Peyer's patch (tissue), 4 donors: ENCODE results near the gene SGPL1.

Experiments used
- CTCF ChIP-seq, 6 experiments: fragments of 450-650 bp in 4 of 6; fragments of 200-600 bp in 2 of 6; sonication (generic) in 1 of 6; IDR thresholded peaks; one replicate each; pipeline ENCODE4 v1.5.1; 2017 to 2019; ENCODE audit warnings: antibody characterized with exemption in 6 of 6, mild to moderate bottlenecking in 3 of 6, moderate library complexity in 1 of 6
- POLR2A ChIP-seq, 2 donors: fragments of 450-650 bp; IDR thresholded peaks; one replicate each; pipeline ENCODE4 v1.5.1; 2017; ENCODE audit warnings: antibody characterized with exemption in 2 of 2, mild to moderate bottlenecking in 2 of 2, moderate library complexity in 2 of 2

DNA sequence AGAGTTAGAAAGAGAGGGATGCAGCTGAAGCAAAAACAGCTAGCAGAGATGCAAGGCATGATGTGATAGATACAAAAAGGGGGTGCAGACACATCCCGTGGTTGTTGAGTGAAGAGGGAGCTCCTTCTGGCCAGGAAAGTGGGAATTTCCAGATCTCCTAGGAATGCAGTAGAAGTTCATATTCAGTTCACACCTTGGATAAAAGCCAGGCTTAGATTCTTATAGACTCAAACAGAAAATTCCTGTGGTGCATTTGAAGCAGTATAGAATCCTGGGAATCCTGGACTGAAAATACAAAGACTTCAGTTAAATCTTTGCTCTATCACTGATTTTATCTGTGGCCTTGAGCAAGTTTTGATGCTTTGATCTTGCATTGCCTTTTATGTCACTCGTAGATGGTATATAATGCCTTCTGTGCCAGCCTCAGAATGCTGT, 33.9 kb downstream of the SGPL1 start:
- TF ChIP-seq CTCF (IDR thresholded peaks at IDR 0.05) (no peak), POLR2A (IDR thresholded peaks at IDR 0.05) (no peak)
